HCT116 (cell line): ENCODE data around the gene ALDH4A1. TPM values are rescaled to one million over a fixed set of nuclear protein-coding genes. Genes with fewer than 3 reads are reported as not detected.

Experiments used
- ATAC-seq: fragments of 200-7000 bp; cut with Tn5 transposase; 2 replicates; pipeline ENCODE4 v1.9.1; 2020; ENCODE audit warnings: mild to moderate bottlenecking, moderate library complexity
- BruUV-seq: library from RNA; stranded (reverse); fragments of 400-500 nt; replicated peaks from 2 replicates; lab custom pipeline; 2021; lab: Mats Ljungman, UMichigan
- CTCF ChIA-PET: fragments of 300-600 bp; sonication (Branson Sonifier 250); formaldehyde crosslinking; loops from one replicate; lab custom pipeline; 2021; ENCODE audit warnings: antibody characterized with exemption; lab: Charles Lee
- POLR2A ChIA-PET: fragments of 300-600, 350-600 bp; sonication (Branson Sonifier 250); formaldehyde crosslinking; loops from one replicate; lab custom pipeline; 2021; ENCODE audit warnings: antibody characterized with exemption; lab: Charles Lee
- RAD21 ChIA-PET, 2 experiments: fragments of 300-600 bp; sonication (Branson Sonifier 250); formaldehyde crosslinking; loops; one replicate each; lab custom pipeline; 2023; ENCODE audit warnings: low total read pairs in 2 of 2; ENCODE audit not compliant: uncharacterized antibody in 2 of 2, unreplicated experiment in 2 of 2, low non-redundant PET in 1 of 2; lab: Charles Lee
- DNase-seq: peaks from one replicate; pipeline ENCODE4 v3.0.0-alpha.2; 2010; ENCODE audit warnings: low read depth, low spot score
- H2AFZ ChIP-seq: fragments of 200-600 bp; shearing (Covaris generic), sonication (generic); 2 replicates; pipeline ENCODE4 v1.6.1; 2017; ENCODE audit warnings: low read depth, mixed run types, mixed read lengths, antibody characterized with exemption, low read length; ENCODE audit not compliant: poor library complexity, severe bottlenecking
- H3K27ac ChIP-seq: 2 replicates; pipeline ENCODE4 v1.5.1; 2012; ENCODE audit warnings: low read depth, low read length
- H3K27me3 ChIP-seq: fragments of 200-600 bp; sonication (generic); 2 replicates; pipeline ENCODE4 v1.6.1; 2016; ENCODE audit warnings: mixed run types, low read length, mixed read lengths; ENCODE audit not compliant: insufficient read depth
- H3K36me3 ChIP-seq, 2 experiments: fragments of 200-500 bp in 1 of 2; fragments of 200-600 bp in 1 of 2; sonication (Bioruptor generic) in 1 of 2; sonication (generic) in 1 of 2; 2 replicates each; pipeline versions ENCODE4 v1.5.1 to v1.6.1; 2014 to 2016; ENCODE audit warnings: low read length in 2 of 2, inconsistent platforms in 1 of 2, mixed read lengths in 1 of 2, mixed run types in 1 of 2; ENCODE audit not compliant: insufficient read depth in 2 of 2, control insufficient read depth in 1 of 2
- H3K4me1 ChIP-seq, 2 experiments: fragments of 200-600 bp in 1 of 2; sonication (generic) in 1 of 2; 2 replicates each; pipeline versions ENCODE4 v1.5.1 to v1.6.1; 2012 to 2017; ENCODE audit warnings: low read length in 2 of 2, inconsistent platforms in 1 of 2, mild to moderate bottlenecking in 1 of 2, mixed read lengths in 1 of 2, mixed run types in 1 of 2, moderate library complexity in 1 of 2; ENCODE audit not compliant: insufficient read depth in 2 of 2, control insufficient read depth in 1 of 2
- H3K4me2 ChIP-seq: fragments of 200-600 bp; sonication (generic); 2 replicates; pipeline ENCODE4 v1.6.1; 2017; ENCODE audit warnings: mixed run types, low read length, mixed read lengths
- H3K4me3 ChIP-seq, 2 experiments: fragments of 200-600 bp in 1 of 2; sonication (generic) in 1 of 2; replicated peaks in 1 of 2; 2 replicates each; pipeline ENCODE4 v1.5.1; 2011 to 2016; ENCODE audit warnings: low read length in 2 of 2, control low read depth in 1 of 2, low read depth in 1 of 2, mild to moderate bottlenecking in 1 of 2, mixed read lengths in 1 of 2, mixed run types in 1 of 2
- H3K79me2 ChIP-seq: fragments of 200-600 bp; sonication (generic); 2 replicates; pipeline ENCODE4 v1.6.1; 2017; ENCODE audit warnings: mild to moderate bottlenecking, mixed run types, low read length, moderate library complexity, mixed read lengths; ENCODE audit not compliant: insufficient read depth
- H3K9ac ChIP-seq: fragments of 200-600 bp; sonication (generic); 2 replicates; pipeline ENCODE4 v1.6.1; 2016; ENCODE audit warnings: low read length, mixed read lengths
- H3K9me2 ChIP-seq: fragments of 200-600 bp; sonication (generic), shearing (Covaris generic); 2 replicates; pipeline ENCODE4 v1.6.1; 2017; ENCODE audit warnings: mixed run types, mild to moderate bottlenecking, moderate library complexity; ENCODE audit not compliant: insufficient read depth
- H3K9me3 ChIP-seq, 2 experiments: fragments of 200-500 bp in 1 of 2; fragments of 200-600 bp in 1 of 2; sonication (Bioruptor generic) in 1 of 2; sonication (generic) in 1 of 2; 2 replicates each; pipeline ENCODE4 v1.6.1; 2014 to 2017; ENCODE audit warnings: low read length in 2 of 2, mixed read lengths in 2 of 2, inconsistent platforms in 1 of 2, low read depth in 1 of 2, mild to moderate bottlenecking in 1 of 2, mixed run types in 1 of 2, moderate library complexity in 1 of 2; ENCODE audit not compliant: control insufficient read depth in 1 of 2, insufficient read depth in 1 of 2
- H4K20me1 ChIP-seq: fragments of 200-600 bp; sonication (generic), shearing (Covaris generic); 2 replicates; pipeline ENCODE4 v1.6.1; 2017; ENCODE audit warnings: mixed run types, mild to moderate bottlenecking, moderate library complexity; ENCODE audit not compliant: insufficient read depth
- ATF3 ChIP-seq: IDR thresholded peaks from 2 replicates; pipeline ENCODE4 v1.6.1; 2012
- CBX3 ChIP-seq: IDR thresholded peaks from 2 replicates; pipeline ENCODE4 v1.6.1; 2012; ENCODE audit warnings: low read depth
- CEBPB ChIP-seq: IDR thresholded peaks from 2 replicates; pipeline ENCODE4 v1.6.1; 2012; ENCODE audit warnings: low read depth
- EZH2 ChIP-seq: fragments of 200-600 bp; sonication (generic); IDR thresholded peaks from 2 replicates; pipeline ENCODE4 v1.6.1; 2017; ENCODE audit warnings: antibody characterized with exemption, mixed run types
- EZH2phosphoT487 ChIP-seq: fragments of 200-600 bp; IDR thresholded peaks from 2 replicates; pipeline ENCODE4 v1.6.1; 2018; ENCODE audit warnings: antibody characterized with exemption, borderline replicate concordance
- FOSL1 ChIP-seq: IDR thresholded peaks from 2 replicates; pipeline ENCODE4 v1.6.1; 2012; ENCODE audit warnings: low read depth
- JUND ChIP-seq: IDR thresholded peaks from 2 replicates; pipeline ENCODE4 v1.6.1; 2012
- POLR2A ChIP-seq: IDR thresholded peaks from 2 replicates; pipeline ENCODE4 v1.7.0; 2011; ENCODE audit warnings: borderline replicate concordance; ENCODE audit not compliant: insufficient read depth, insufficient read length; ENCODE audit errors: extremely low read depth
- POLR2AphosphoS5 ChIP-seq: IDR thresholded peaks from 2 replicates; pipeline ENCODE4 v1.6.1; 2011; ENCODE audit warnings: mild to moderate bottlenecking, low read depth, low read length, moderate library complexity
- SIN3A ChIP-seq: IDR thresholded peaks from 2 replicates; pipeline ENCODE4 v1.6.1; 2012; ENCODE audit warnings: low read depth
- SP1 ChIP-seq: IDR thresholded peaks from 2 replicates; pipeline ENCODE4 v1.6.1; 2012; ENCODE audit warnings: low read depth
- SRF ChIP-seq: IDR thresholded peaks from 2 replicates; pipeline ENCODE4 v1.6.1; 2012; ENCODE audit warnings: low read depth
- TCF7L2 ChIP-seq: IDR thresholded peaks from 2 replicates; pipeline ENCODE4 v1.7.0; 2011; ENCODE audit warnings: borderline replicate concordance, inconsistent platforms; ENCODE audit not compliant: insufficient read depth, insufficient read length; ENCODE audit errors: extremely low read depth
- YY1 ChIP-seq: IDR thresholded peaks from 2 replicates; pipeline ENCODE4 v1.6.1; 2011; ENCODE audit warnings: low read length, low read depth, moderate library complexity, mild to moderate bottlenecking; ENCODE audit not compliant: insufficient replicate concordance; ENCODE audit errors: extremely low read depth
- ZFX ChIP-seq: fragments of 450-650 bp; IDR thresholded peaks from 2 replicates; pipeline ENCODE4 v1.6.1; 2017
- intact Hi-C: fragments of 100-400 bp; cut with micrococcal nuclease; formaldehyde crosslinking; loops from 2 replicates; pipeline ENCODE4 v1.10.0; 2022
- total RNA-seq: library from RNA; stranded (reverse); gene quantifications from one replicate; pipeline ENCODE4 v1.2.1, GENCODE V29; 2021; ENCODE audit not compliant: unreplicated experiment
- TF ChIP-seq, protein P1 (sequence below), 3 experiments: fragments of 200-600 bp in 1 of 3; sonication (generic) in 1 of 3; IDR thresholded peaks in 2 of 3; conservative IDR thresholded peaks in 1 of 3; 2 replicates each; pipeline ENCODE4 v1.5.1; 2012 to 2017; ENCODE audit warnings: low read depth in 2 of 3, low read length in 2 of 3, antibody characterized with exemption in 1 of 3, borderline replicate concordance in 1 of 3, control low read depth in 1 of 3, mild to moderate bottlenecking in 1 of 3, mixed read lengths in 1 of 3, mixed run types in 1 of 3, moderate library complexity in 1 of 3; ENCODE audit not compliant: insufficient read depth in 1 of 3
- TF ChIP-seq, protein P2 (sequence below): IDR thresholded peaks from 2 replicates; pipeline ENCODE4 v1.6.1; 2012

Gene ALDH4A1
- total RNA-seq, 1 experiment from 2014 or later: 12.6 TPM

DNA sequence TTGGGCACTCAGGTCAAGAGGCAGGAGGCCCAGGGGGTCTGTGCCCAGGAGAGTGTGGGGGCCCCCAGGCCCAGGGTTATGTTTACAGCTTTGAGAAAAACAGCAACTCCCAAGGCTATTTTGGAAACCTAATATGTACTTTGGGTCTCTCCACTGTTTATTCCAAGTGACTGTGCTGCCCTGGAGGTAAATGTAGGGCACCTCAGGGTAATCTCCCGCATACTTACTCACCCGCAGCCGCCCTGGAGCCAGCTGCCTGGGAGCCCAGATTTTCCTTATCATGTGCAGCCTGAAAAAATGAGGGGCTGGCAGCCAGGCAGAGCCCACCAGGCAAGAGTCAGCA lies 34.1 kb upstream of the ALDH4A1 start:
- H2AFZ ChIP-seq: no peak overlapping the region
- no peaks in the 10 kb centered on the region for H3K27me3 ChIP-seq
- intact Hi-C loops: no loop called here
- H3K27ac ChIP-seq: no peak overlapping the region
- no peak for ATAC-seq
- peaks cover 15 to 63% of the 10 kb centered on the region in 2 experiments; a peak in 3 of 4 replicates for H3K4me1 ChIP-seq
- RAD21 ChIA-PET: no interaction called here
- H3K79me2 ChIP-seq: peaks cover 88% of the 10 kb centered on the region
- no peak overlapping the region for H3K4me2 ChIP-seq
- no peaks in the 10 kb centered on the region for H4K20me1 ChIP-seq
- no peak for TF ChIP-seq JUND
- no peaks in the 10 kb centered on the region for H3K9me3 ChIP-seq
- no peaks in the 10 kb centered on the region for H3K9me2 ChIP-seq
- BruUV-seq: no TSS peak
- no peak overlapping the region for H3K4me3 ChIP-seq
- no peaks in the 10 kb centered on the region for H3K36me3 ChIP-seq
- POLR2A ChIA-PET: no interaction called here
- DNase-seq: no peak
- H3K9ac ChIP-seq: no peak overlapping the region
- CTCF ChIA-PET: interaction anchor here (0.7 kb wide), 1 partner anchor 23 kb away, joined by 3 read pairs; no protein-coding TSS in a partner anchor

DNA sequence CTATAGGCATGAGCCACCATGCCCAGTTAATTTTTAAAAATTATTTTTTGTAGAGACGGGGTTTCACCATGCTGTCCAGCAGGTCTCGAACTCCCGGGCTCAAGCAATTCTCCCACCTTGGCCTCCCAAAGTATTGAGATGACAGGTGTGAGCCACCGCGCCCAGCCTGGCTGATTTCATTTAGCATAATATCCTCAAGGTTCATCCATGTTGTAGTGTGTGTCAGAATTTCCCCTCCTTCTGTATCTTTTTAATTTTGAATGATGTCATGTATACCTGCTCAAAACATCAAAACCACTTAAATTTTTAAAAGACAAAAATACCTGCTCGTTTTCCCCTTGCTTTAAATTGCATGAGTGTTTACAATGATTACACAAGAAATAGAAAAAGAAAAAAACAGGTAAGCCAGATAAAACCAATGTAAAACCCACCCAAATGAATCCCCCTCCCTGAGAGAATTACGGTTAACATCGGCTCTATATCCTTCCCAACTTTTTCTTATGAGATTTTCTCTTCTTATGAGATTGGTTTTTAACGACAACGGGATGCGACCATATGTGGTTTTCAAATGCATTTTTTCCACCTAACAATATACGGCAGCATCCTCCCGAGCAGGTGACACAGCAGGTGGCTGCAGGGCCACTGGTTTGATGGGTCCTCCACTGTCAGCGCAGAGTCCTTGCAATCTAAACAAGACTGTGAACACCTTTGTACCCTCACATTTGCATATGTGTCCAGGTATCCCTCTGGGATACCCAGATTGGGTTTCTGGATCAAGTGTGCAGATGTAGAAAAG lies 32.0 kb upstream of the ALDH4A1 start:
- TF ChIP-seq SP1 (no peak), EZH2phosphoT487 (no peak), POLR2A (no peak), JUND (no peak), YY1 (no peak), SRF (no peak), FOSL1 (no peak), ATF3 (no peak), ZFX (no peak), POLR2AphosphoS5 (no peak), EZH2 (no peak), CBX3 (no peak), CEBPB (no peak), TCF7L2 (no peak), SIN3A (no peak)
- TF ChIP-seq, protein P1, sequence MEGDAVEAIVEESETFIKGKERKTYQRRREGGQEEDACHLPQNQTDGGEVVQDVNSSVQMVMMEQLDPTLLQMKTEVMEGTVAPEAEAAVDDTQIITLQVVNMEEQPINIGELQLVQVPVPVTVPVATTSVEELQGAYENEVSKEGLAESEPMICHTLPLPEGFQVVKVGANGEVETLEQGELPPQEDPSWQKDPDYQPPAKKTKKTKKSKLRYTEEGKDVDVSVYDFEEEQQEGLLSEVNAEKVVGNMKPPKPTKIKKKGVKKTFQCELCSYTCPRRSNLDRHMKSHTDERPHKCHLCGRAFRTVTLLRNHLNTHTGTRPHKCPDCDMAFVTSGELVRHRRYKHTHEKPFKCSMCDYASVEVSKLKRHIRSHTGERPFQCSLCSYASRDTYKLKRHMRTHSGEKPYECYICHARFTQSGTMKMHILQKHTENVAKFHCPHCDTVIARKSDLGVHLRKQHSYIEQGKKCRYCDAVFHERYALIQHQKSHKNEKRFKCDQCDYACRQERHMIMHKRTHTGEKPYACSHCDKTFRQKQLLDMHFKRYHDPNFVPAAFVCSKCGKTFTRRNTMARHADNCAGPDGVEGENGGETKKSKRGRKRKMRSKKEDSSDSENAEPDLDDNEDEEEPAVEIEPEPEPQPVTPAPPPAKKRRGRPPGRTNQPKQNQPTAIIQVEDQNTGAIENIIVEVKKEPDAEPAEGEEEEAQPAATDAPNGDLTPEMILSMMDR (IDR thresholded peaks at IDR 0.05 in 2 of 3, conservative IDR thresholded peaks at IDR 0.05 in 1 of 3; ENCODE audit: borderline replicate concordance in 1 of 3, insufficient read depth in 1 of 3, low read depth in 2 of 3, low read length in 2 of 3): no peak
- TF ChIP-seq, protein P2, sequence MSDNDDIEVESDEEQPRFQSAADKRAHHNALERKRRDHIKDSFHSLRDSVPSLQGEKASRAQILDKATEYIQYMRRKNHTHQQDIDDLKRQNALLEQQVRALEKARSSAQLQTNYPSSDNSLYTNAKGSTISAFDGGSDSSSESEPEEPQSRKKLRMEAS: no peak
- Histone ChIP-seq H3K4me2 (no peak overlapping the region), H3K9ac (no peak overlapping the region), H3K9me3 (no peaks in the 10 kb centered on the region), H3K9me2 (no peaks in the 10 kb centered on the region), H3K27me3 (no peaks in the 10 kb centered on the region), H4K20me1 (no peaks in the 10 kb centered on the region), H3K4me3 (no peak overlapping the region), H3K36me3 (no peaks in the 10 kb centered on the region), H3K4me1 (peaks cover 9 to 59% of the 10 kb centered on the region in 2 experiments; a peak in 3 of 4 replicates), H3K27ac (no peak overlapping the region), H3K79me2 (peaks cover 88% of the 10 kb centered on the region), H2AFZ (no peak overlapping the region)
- BruUV-seq: no TSS peak
- POLR2A ChIA-PET: no interaction called here
- DNase-seq (no peak), ATAC-seq (no peak)
- RAD21 ChIA-PET: no interaction called here
- CTCF ChIA-PET: interaction anchor here (1.0 kb wide), 1 partner anchor 27 kb away, joined by 3 read pairs; no protein-coding TSS in a partner anchor
- intact Hi-C loops: no loop called here
